RWPE1 (cell line): ENCODE data around the gene CNOT9.
"Not testable (repeated sequence)": the region's sequence is repeated elsewhere in the genome, so short reads cannot be mapped to it uniquely, and the experiment has no call there.

Experiments
- CTCF ChIA-PET: fragments of 350-600 bp; sonication (Branson Sonifier 250); formaldehyde crosslinking; extraction: SDS; loops from one replicate; lab custom pipeline; 2021; lab: Yijun Ruan, JAX
- POLR2A ChIA-PET: fragments of 400-600 bp; formaldehyde crosslinking; extraction: SDS; loops from one replicate; lab custom pipeline; 2020; ENCODE audit warnings: antibody characterized with exemption; ENCODE audit not compliant: low non-redundant PET; lab: Yijun Ruan, JAX
- DNase-seq: peaks from one replicate; pipeline ENCODE4 v3.0.0; 2012; ENCODE audit warnings: low spot score
- H3K27ac ChIP-seq: fragments of 450-650 bp; 2 replicates; pipeline ENCODE4 v1.5.1; 2017
- TF ChIP-seq, protein P1 (sequence below): fragments of 450-650 bp; conservative IDR thresholded peaks from 2 replicates; pipeline ENCODE4 v1.5.1; 2017; ENCODE audit warnings: low read depth, mild to moderate bottlenecking

CNOT9 gene, protein sequence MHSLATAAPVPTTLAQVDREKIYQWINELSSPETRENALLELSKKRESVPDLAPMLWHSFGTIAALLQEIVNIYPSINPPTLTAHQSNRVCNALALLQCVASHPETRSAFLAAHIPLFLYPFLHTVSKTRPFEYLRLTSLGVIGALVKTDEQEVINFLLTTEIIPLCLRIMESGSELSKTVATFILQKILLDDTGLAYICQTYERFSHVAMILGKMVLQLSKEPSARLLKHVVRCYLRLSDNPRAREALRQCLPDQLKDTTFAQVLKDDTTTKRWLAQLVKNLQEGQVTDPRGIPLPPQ

DNA sequence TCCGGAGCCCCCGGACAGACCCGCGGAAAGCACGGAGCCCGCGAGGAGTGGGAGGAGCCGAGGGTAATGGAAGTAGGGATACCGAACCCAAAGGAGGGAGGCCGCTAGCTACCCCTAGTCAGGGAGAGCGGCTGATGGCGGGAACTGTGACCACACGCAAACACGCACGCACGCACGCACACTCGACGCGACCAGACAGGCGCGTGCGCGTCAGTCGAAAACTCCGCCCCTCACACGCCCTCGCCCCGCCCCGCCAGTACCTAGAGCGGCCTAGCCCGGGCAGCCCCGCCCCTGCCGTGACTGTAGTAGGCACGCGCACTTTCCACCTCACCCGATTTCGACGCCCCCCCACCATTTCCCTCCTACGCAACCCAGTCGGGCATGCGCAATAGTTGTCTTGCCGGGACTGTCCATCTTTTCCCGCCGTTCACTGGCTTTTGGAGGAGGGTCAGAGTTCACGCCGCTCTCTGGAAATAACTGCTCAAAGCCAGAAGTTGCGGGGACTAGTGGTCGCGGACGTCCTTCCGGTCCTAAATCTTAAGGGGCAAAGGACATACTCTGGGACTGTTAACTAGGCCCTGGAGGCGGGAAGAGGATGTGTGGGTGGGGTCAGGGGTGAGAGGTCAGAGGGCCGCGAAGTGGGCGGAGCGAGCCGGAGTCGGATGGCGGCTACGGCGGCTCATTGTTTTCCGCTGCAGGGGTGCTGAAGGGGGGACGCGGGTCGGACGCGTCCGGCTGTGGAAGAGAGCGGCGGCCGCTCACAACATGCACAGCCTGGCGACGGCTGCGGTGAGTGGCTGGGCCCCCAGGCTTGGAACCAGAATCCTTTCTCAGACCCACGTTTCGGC is at the start of gene CNOT9, which contains the start of gene USP37:
Gene CNOT9 (plus strand): TSS at position 650 of the 848 bp plus-strand sequence. CDS start 116 bp downstream, at position 766.
Gene USP37 (minus strand): TSS at position 162 of the 848 bp plus-strand sequence. CDS start 9,698 bp downstream, outside the sequence.
- TF ChIP-seq, protein P1, sequence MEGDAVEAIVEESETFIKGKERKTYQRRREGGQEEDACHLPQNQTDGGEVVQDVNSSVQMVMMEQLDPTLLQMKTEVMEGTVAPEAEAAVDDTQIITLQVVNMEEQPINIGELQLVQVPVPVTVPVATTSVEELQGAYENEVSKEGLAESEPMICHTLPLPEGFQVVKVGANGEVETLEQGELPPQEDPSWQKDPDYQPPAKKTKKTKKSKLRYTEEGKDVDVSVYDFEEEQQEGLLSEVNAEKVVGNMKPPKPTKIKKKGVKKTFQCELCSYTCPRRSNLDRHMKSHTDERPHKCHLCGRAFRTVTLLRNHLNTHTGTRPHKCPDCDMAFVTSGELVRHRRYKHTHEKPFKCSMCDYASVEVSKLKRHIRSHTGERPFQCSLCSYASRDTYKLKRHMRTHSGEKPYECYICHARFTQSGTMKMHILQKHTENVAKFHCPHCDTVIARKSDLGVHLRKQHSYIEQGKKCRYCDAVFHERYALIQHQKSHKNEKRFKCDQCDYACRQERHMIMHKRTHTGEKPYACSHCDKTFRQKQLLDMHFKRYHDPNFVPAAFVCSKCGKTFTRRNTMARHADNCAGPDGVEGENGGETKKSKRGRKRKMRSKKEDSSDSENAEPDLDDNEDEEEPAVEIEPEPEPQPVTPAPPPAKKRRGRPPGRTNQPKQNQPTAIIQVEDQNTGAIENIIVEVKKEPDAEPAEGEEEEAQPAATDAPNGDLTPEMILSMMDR: no peak
- peak; percentile 99 for DNase-seq
- POLR2A ChIA-PET: no interaction called here
- CTCF ChIA-PET: interaction anchor here (0.6 kb wide), 1 partner anchor 10 kb away, joined by 4 read pairs; no protein-coding TSS in a partner anchor
- H3K27ac ChIP-seq: peak within 1 kb of the TSS; percentile 92

DNA sequence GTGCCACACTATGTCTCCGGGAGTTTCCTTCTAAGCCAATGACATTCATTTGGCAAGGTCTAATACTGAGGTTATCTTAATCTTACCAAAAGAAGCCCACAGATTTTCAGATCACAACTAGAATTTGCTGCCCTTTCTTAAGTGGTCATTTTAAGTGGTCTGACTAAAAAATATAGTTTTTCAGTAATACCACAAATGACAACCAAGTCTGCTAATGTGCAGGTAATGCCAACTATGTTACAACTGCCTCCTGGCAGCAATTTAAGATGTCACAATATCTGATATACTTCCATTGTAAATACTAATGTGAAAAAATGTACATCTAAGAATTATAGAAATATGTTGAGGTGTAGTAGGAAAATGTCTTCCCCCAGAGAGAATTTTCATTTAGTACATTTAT is 49.8 kb upstream of the CNOT9 start:
- H3K27ac ChIP-seq: no peak overlapping the region
- TF ChIP-seq, protein P1: no peak
- ChIA-PET POLR2A (no interaction called here), CTCF (no interaction called here)
- no peak for DNase-seq

DNA sequence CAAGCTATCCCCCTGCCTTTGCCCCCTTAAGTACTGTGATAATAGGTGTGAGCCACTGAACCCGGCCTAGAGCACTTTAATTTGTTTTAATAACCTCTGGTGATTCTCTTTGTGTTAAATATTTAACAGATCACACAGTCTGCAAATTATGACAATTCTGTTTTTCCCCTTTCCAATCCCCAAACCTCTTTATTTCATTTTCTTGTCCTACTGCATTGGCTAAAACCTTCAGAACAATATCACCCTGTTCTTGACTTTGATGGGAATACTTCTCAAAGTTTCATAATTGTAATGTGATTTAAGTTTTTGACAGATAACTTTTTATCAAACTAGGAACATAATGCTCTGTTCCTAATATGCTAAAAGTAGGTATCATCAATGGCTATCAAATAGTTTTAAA is 45.0 kb upstream of the CNOT9 start:
- no peak for DNase-seq
- no peak overlapping the region for H3K27ac ChIP-seq
- POLR2A ChIA-PET: no interaction called here
- CTCF ChIA-PET: no interaction called here
- TF ChIP-seq, protein P1: no peak

DNA sequence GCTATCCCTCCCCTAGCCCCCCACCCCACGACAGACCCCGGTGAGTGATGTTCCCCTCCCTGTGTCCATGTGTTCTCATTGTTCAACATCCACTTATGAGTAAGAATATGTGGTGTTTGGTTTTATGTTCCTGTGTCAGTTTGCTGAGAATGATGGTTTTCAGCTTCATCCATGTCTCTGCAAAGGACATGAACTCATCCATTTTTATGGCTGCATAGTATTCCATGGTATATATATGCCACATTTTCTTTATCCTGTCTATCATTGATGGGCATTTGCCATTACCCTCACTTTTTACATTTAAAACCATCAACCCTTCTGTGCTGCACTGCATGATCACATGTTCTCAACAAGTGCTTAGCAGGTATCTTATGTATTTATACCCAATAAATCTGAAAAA is 40.2 kb upstream of the CNOT9 start:
- CTCF ChIA-PET, POLR2A ChIA-PET, H3K27ac ChIP-seq, DNase-seq: not testable (repeated sequence)

DNA sequence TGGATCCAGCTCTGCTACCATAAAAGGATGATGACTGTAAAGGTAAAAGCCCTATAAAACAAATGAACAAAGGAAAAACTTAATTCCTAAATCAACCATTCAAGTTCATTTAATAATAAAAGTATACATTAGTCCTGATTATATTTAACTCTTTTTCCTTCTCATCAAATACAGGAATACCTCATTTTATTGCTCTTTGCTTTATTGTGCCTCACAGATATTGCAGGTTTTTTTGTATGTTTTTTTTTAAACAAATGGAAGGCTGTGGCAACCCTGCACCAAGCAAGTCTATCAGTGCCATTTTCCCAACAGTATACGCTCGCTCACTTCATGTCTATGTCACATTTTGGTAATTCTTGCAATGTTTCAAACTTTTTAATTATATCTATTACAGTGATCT is 38.6 kb upstream of the CNOT9 start:
- TF ChIP-seq, protein P1: no peak
- POLR2A ChIA-PET: no interaction called here
- H3K27ac ChIP-seq: no peak overlapping the region
- no peak for DNase-seq
- CTCF ChIA-PET: interaction anchor here (0.7 kb wide), 1 partner anchor 82 kb away, joined by 3 read pairs; no protein-coding TSS in a partner anchor

DNA sequence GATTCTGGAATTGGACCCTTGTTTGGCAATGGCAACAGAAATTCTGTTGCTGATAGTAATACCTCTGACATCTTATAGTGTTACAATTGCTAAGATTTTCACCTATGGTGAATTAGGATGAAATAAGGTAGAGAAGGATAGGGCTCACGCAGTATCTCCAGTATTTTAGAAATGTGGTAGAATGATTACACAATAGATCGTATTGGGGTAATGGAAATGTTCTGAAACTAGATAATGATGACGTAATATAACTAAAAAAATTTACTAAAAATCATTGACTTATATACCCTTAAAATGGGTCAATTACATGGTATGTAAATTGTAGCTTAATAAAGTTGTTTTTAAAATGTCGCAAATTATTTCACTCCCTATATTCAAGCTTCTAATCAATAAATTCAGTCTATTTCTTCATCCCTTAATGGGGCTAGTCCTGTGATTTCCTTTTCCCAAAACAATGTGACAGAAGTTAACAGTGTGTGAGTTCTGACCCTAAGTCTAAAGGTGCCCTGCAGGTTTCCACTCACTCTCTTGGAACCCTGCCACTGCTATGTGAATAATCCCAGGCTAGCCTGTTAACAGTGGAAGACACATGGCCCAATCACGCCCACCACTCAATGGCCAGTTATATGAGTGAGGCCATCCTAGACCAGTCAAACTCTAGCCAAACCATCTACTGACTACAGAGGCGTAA is 31.7 kb upstream of the CNOT9 start:
- ChIA-PET POLR2A (no interaction called here), CTCF (no interaction called here)
- no peak for DNase-seq
- TF ChIP-seq, protein P1: no peak
- H3K27ac ChIP-seq: no peak overlapping the region
